ENCODE measurements around the gene MYOZ1.
"Not testable (repeated sequence)": the region's sequence is repeated elsewhere in the genome, so short reads cannot be mapped to it uniquely, and the experiment has no call there.

Gene MYOZ1

DNA sequence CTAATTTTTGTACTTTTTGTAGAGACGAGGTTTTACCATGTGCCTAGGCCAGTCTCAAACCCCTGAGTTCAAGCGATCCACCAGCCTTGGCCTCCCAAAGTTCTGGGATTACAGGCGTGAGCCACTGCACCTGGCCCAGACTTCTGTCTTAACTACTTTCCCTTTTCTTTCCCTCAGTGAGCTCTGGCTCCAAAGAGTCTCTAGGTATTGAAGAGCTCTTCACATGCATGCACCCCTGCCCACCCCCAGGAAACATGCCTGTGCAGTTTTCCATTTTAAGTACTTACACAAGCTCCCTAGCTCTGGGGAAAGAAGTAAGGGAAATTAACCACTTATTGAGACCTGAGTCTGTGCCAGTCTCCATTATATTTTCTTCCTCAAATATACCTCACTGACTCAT, 2.0 kb downstream of the MYOZ1 start:
- Histone ChIP-seq H3K4me1 (no peaks in the 10 kb centered on the region), H3K4me3 (no peak overlapping the region), H3K9me3 (no peaks in the 10 kb centered on the region), H3K27me3 (ENCODE audit: low read depth) (no peaks in the 10 kb centered on the region), H3K36me3 (replicated peaks) (no peaks in the 10 kb centered on the region)
- DNase-seq (ENCODE audit: low spot score in 2 of 2): no peak
- in situ Hi-C loops (cut with MboI; ENCODE audit: low sequenced_read_pairs): no loop called here

DNA sequence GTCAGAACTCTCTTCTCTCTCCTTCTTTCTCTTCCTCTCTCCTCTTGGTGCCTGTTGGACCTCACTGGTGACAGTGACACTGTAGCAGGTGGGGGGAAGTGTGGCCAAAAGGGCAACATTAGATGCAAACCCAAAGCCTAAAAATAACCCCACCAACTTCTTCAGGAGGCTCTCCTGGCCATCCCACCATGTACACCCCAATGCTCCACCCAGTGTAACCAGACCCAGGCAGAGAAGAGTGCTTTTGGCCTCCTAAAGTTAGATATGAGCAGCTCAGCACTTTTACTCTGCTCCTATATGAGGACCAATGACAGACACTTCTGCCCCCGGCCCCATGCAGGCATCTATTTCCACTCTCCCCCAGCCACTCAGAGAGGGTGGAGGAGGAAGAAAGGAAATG, 5.5 kb downstream of the MYOZ1 start:
- no peaks in the 10 kb centered on the region for H3K4me1 ChIP-seq
- H3K36me3 ChIP-seq (replicated peaks): no peaks in the 10 kb centered on the region
- no peaks in the 10 kb centered on the region for H3K9me3 ChIP-seq
- in situ Hi-C loops (cut with MboI; ENCODE audit: low sequenced_read_pairs): no loop called here
- DNase-seq (ENCODE audit: low spot score in 2 of 2): no peak
- H3K4me3 ChIP-seq: no peak overlapping the region
- H3K27me3 ChIP-seq (ENCODE audit: low read depth): no peaks in the 10 kb centered on the region

DNA sequence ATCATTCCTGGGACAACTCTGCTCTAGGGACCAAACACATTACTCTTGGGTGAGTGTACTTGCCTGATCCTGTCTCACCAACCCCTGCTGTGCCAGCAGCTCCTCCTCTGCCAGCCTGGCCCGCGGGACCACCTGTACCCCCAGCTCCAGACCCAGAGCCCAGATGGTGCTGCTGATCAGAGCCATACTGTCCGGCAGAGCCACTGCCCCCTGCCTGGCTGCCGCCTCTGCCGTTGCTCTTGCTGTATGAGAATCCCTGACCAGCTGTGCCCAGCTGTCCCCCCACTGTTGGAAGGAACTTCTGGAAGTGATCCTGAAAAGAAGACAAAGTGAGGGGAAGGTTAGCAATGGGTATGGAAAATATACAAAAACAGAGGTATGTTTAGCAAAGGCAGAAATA, 6.9 kb downstream of the MYOZ1 start:
- in situ Hi-C loops (cut with MboI; ENCODE audit: low sequenced_read_pairs): no loop called here
- Histone ChIP-seq H3K9me3 (no peaks in the 10 kb centered on the region), H3K36me3 (replicated peaks) (no peaks in the 10 kb centered on the region), H3K4me3 (no peak overlapping the region), H3K4me1 (no peaks in the 10 kb centered on the region), H3K27me3 (ENCODE audit: low read depth) (no peaks in the 10 kb centered on the region)
- no peak for DNase-seq (ENCODE audit: low spot score in 2 of 2)

DNA sequence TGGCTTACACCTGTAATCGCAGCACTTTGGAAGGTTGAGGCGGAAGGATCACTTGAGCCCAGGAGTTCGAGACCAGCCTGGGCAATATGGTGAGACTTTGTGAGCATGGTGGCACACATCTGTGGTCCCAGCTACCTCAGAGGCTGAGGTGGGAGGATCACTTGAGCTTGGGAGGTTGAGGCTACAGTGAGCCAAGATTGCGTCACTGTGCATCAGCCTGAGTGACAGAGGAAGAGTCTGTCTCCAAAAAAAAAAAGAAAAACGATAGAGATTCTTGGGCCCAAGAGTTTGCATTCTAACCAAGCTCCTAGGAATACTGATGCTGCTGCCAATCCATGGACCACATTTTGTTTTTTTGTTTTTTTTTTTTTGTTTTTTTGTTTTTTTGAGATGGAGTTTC, 12.1 kb downstream of the MYOZ1 start:
- no peak for DNase-seq (ENCODE audit: low spot score in 2 of 2)
- Histone ChIP-seq H3K4me3 (no peak overlapping the region), H3K36me3 (replicated peaks) (no peaks in the 10 kb centered on the region; the same call in 1 of the 2 replicates), H3K27me3 (ENCODE audit: low read depth) (no peaks in the 10 kb centered on the region), H3K9me3 (no peaks in the 10 kb centered on the region), H3K4me1 (peaks cover 7% of the 10 kb centered on the region; the same call in 1 of the 2 replicates)
- in situ Hi-C loops (cut with MboI; ENCODE audit: low sequenced_read_pairs): no loop called here

DNA sequence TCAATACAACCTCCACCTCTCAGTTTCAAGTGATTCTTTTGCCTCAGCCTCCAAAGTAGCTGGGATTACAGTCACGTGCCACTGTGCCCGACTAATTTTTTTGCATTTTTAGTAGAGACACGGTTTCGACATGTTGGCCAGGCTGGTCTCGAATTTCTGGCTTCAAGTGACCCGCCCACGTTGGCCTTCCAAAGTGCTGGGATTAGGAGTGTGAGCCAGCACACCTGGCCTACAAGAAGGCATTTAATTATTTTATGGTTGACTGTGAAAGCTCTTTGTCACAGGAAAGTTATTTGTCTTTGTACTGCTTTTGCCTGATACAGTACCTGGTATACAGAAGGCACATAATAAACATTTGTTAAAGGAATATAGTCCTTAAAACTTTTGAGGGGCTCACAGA, 12.9 kb downstream of the MYOZ1 start:
- Histone ChIP-seq H3K9me3 (no peaks in the 10 kb centered on the region), H3K36me3 (replicated peaks) (no peaks in the 10 kb centered on the region; the same call in 1 of the 2 replicates), H3K27me3 (ENCODE audit: low read depth) (no peaks in the 10 kb centered on the region), H3K4me1 (peaks cover 7% of the 10 kb centered on the region; the same call in 1 of the 2 replicates), H3K4me3 (no peak overlapping the region)
- in situ Hi-C loops (cut with MboI; ENCODE audit: low sequenced_read_pairs): no loop called here
- no peak for DNase-seq (ENCODE audit: low spot score in 2 of 2)

DNA sequence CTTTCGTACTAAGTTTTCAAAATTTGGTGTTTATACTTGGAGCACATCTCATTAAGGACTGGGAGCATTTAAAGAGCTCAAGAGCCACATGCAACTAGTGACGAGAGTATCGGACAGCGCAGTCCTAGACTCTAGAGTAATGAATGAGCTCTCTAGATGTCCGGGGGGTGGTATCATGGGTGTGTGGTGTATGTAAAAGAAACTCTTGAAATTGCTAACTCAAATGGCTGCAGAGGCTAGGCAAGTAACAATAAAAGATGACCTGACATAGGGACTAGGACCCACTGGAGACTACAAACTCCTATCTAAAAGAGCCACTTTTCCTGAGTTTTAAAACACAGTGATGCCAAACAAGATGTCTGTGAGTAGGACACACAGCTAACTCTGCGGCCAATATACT, 14.0 kb downstream of the MYOZ1 start:
- H3K4me3 ChIP-seq: no peak overlapping the region
- H3K4me1 ChIP-seq: peaks cover 7% of the 10 kb centered on the region; the same call in 1 of the 2 replicates
- in situ Hi-C loops (cut with MboI; ENCODE audit: low sequenced_read_pairs): no loop called here
- H3K9me3 ChIP-seq: no peaks in the 10 kb centered on the region
- H3K36me3 ChIP-seq (replicated peaks): no peaks in the 10 kb centered on the region; the same call in 1 of the 2 replicates
- no peaks in the 10 kb centered on the region for H3K27me3 ChIP-seq (ENCODE audit: low read depth)
- DNase-seq (ENCODE audit: low spot score in 2 of 2): no peak

DNA sequence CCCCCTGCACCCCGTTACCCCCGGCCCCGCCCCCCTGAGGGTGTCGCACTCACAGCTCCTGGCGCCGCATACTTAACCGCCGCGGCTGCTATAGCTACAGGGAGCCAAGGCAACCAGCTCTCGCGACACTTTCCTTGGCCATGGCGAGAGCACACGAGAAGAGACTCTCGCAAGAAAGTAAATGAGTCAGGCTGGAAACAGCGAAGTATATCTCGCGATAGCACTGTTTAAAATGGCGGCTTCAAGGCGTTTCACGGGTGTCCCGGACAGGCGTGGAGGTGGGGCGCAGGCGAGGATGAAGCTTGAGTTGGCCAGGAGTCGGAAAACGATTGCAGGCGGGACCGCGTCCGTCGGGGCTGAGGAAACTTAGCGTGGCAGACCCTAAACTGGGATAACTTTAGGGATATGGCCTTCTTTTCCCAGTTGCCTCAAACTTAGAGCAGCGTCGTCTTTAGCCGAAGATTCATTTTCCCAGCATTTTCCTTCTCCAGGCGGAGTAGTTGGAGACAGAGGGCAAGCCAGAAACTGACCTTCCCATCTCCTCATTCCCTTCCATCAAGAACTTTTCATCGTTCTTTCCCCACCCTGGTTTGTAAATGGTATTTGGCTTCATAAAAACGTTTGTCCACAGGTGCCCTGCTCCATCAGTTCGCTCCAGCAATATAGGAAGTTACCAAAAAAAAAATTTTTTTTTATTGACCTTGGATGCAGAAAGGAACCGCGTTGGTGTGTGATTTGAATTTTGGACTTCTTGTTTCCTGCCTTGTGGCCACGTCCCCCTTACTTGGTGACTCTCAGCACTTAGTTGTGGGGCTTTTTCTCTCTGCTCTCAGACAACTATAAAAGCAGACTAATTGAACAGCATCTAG, 15.2 kb downstream of the MYOZ1 start:
- Histone ChIP-seq H3K27me3 (ENCODE audit: low read depth) (no peaks in the 10 kb centered on the region), H3K4me3 (peak overlapping the region; percentile 56), H3K9me3 (no peaks in the 10 kb centered on the region), H3K36me3 (replicated peaks) (no peaks in the 10 kb centered on the region; the same call in 1 of the 2 replicates), H3K4me1 (peaks cover 7% of the 10 kb centered on the region; the same call in 1 of the 2 replicates)
- DNase-seq (ENCODE audit: low spot score in 2 of 2): peak; percentile 93 to 96
- in situ Hi-C loops (cut with MboI; ENCODE audit: low sequenced_read_pairs): no loop called here

DNA sequence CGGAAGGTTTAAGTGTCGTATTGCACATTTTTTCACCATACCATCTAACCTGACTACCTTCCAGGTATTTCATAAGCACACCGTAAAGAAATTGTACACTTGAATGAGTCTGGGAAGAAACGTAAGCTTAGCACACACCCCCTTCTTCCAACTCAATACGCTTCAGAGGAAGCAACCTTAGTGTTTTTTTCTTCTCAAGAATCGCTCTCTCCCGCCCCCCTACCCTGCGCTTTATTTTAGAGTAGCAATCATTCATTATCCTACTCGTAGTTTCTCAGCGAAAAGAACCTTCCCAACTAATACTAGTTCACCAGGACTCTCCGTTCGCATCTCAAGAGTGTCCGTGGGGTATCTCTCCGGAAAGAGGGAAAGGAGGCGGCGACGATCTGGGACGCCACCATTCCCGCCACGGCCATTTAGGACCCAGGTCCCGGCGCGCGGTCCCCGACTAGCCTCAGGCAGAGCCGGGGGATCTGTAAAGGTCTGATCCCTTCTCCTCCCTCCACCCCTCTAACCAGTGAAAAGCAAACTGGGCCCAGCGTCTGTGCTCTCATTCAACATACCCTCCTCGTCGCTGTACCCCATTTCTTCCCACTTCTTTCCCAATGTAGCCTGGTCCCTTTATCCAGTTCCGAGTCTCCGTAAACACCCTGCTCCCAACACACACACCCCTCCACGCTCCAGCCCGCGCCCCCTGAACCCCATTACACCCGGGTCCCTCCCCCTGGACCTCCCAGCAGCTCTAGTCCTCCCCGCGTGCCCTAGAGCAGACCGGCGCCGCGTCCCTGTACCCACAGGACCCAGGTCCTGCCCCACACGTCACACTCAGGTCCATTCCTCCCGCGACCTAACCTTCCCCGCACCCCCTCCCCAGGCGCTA, 16.0 kb downstream of the MYOZ1 start:
- in situ Hi-C loops (cut with MboI; ENCODE audit: low sequenced_read_pairs): no loop called here
- peak; percentile 17 to 64 for DNase-seq (ENCODE audit: low spot score in 2 of 2)

DNA sequence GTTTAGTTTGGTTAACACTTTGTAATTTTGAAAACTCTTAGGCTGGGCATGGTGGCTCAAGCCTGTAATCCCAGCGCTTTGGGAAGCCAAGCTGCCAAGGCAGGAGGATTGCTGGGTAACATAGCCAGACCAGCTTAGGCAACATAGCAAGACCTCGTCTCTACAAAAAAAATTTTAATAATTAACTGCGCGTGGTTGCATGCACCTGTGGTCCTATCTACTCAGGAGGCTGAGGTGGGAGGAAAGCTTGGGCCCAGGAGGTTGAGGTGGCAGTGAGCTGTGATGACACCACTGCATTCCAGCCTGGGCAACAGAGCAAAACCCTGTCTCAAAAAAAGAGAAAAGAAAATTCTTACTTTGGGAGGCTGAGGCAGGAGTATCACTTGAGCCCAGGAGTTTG, 18.2 kb downstream of the MYOZ1 start:
- no peaks in the 10 kb centered on the region for H3K9me3 ChIP-seq
- no peaks in the 10 kb centered on the region; the same call in 1 of the 2 replicates for H3K36me3 ChIP-seq (replicated peaks)
- H3K27me3 ChIP-seq (ENCODE audit: low read depth): no peaks in the 10 kb centered on the region
- peaks cover 7% of the 10 kb centered on the region; the same call in 1 of the 2 replicates for H3K4me1 ChIP-seq
- DNase-seq (ENCODE audit: low spot score in 2 of 2): no peak
- no peak overlapping the region for H3K4me3 ChIP-seq
- in situ Hi-C loops (cut with MboI; ENCODE audit: low sequenced_read_pairs): no loop called here

More for the DNA sequence above, 16.0 kb downstream of the MYOZ1 start:
- Histone ChIP-seq H3K4me3 (peak overlapping the region; percentile 56), H3K27me3 (ENCODE audit: low read depth) (no peaks in the 10 kb centered on the region), H3K9me3 (no peaks in the 10 kb centered on the region), H3K36me3 (replicated peaks) (no peaks in the 10 kb centered on the region; the same call in 1 of the 2 replicates), H3K4me1 (peaks cover 7% of the 10 kb centered on the region; the same call in 1 of the 2 replicates)

DNA sequence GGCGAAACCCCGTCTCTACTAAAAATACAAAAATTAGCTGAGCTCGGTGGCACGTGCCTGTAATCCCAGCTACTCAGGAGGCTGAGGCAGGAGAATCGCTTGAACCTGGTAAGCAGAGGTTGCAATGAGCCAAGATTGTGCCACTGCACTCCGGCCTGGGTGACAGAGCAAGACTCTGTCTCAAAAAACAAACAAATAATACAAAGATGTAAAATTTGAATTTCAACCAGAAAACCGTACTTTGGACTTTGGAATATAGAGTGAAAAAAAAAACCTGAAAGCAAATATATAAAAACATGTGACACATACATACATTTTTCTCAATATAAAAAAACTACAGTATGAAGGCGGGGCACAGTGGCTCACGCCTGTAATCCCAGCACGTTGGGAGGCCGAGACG, 20.3 kb downstream of the MYOZ1 start:
- H3K9me3 ChIP-seq; H3K4me1 ChIP-seq; in situ Hi-C loops (cut with MboI; ENCODE audit: low sequenced_read_pairs); H3K36me3 ChIP-seq (replicated peaks); H3K4me3 ChIP-seq; H3K27me3 ChIP-seq (ENCODE audit: low read depth); DNase-seq (ENCODE audit: low spot score in 2 of 2): not testable (repeated sequence)

DNA sequence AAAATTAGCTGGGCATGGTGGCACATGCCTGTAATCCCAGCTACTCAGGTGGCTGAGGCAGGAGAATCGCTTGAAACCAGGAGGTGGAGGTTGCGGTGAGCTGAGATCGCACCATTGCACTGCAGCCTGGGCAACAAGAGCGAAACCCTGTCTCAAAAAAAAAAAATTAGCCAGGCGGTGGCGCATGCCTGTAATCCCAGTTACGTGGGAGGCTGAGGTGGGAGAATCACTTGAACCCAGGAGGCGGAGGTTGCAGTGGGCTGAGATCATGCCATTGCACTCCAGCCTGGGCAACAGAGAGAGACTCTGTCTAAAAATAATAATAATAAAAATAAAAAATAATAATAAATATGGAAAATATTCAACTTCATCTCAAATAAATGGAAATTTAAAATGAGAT, 24.1 kb downstream of the MYOZ1 start:
- not testable (repeated sequence) for H3K36me3 ChIP-seq (replicated peaks); DNase-seq (ENCODE audit: low spot score in 2 of 2); H3K4me1 ChIP-seq

DNA sequence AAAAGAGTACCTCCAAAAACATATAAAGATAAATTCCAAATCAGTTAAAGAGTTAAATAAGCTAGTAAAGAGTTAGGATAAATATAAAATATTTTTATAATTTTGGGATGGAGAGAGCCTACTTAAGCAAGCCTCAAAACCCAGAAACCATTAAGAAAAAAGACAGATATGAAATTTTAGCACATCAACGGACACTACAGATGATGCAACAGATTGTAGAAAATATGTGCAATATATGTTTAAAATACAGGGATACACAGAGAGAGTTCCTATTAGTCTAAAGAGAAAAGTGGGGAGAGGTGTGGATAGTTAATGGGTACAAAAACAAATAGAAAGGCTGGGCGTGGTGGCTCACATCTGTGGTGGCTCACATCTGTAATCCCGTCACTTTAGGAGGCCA, 26.6 kb downstream of the MYOZ1 start:
- DNase-seq (ENCODE audit: low spot score in 2 of 2): no peak
- in situ Hi-C loops (cut with MboI; ENCODE audit: low sequenced_read_pairs): no loop called here
- Histone ChIP-seq H3K9me3 (no peaks in the 10 kb centered on the region), H3K27me3 (ENCODE audit: low read depth) (no peaks in the 10 kb centered on the region), H3K36me3 (replicated peaks) (no peaks in the 10 kb centered on the region), H3K4me1 (no peaks in the 10 kb centered on the region), H3K4me3 (no peak overlapping the region)

More for the DNA sequence above, 24.1 kb downstream of the MYOZ1 start:
- in situ Hi-C loops (cut with MboI; ENCODE audit: low sequenced_read_pairs); H3K27me3 ChIP-seq (ENCODE audit: low read depth); H3K9me3 ChIP-seq; H3K4me3 ChIP-seq: not testable (repeated sequence)

DNA sequence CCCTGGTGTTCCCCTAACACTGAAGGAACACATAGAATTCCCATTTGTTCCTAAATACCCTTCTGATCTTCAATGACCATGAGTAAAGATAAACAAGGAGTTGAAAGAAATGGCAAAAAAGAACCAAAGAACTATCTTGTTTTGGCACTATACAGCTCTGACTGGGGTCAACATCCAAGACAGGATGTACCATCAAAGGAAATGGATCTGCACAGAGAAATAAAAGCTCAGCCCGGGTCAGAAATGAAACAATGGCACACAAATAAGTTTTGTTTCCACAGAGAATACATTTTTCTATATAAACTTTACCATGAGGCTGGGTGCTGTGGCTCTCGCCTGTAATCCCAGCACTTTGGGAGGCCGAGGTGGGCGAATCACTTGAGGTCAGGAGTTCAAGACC, 32.2 kb downstream of the MYOZ1 start:
- in situ Hi-C loops (cut with MboI; ENCODE audit: low sequenced_read_pairs): no loop called here
- Histone ChIP-seq H3K36me3 (replicated peaks) (no peaks in the 10 kb centered on the region), H3K27me3 (ENCODE audit: low read depth) (no peaks in the 10 kb centered on the region), H3K4me3 (no peak overlapping the region), H3K4me1 (no peaks in the 10 kb centered on the region), H3K9me3 (no peaks in the 10 kb centered on the region)
- no peak for DNase-seq (ENCODE audit: low spot score in 2 of 2)

DNA sequence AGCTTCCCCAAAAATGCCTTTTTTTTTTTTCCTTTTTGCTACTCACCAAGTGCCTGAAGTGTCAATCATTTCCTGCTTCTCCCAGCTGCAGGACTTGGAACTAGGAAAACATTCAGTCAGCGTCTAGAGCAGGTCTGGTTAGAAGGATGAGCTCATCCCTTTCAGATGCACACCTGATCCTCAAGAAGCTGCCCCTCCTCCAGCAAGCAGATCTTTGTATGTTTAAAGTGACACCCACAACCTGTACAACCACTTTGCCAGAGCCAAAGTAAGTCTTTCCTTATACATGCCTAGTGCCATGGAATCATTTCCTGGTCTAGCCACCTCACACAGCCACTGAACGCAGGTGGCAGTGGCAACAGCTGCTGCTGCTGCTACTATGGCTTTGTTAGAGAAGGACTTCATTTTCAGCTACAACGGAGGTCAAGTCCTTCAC, 39.8 kb downstream of the MYOZ1 start:
- no peak for DNase-seq (ENCODE audit: low spot score in 2 of 2)
- H3K4me3 ChIP-seq: no peak overlapping the region
- H3K27me3 ChIP-seq (ENCODE audit: low read depth): no peaks in the 10 kb centered on the region
- H3K4me1 ChIP-seq: no peaks in the 10 kb centered on the region
- no peaks in the 10 kb centered on the region for H3K9me3 ChIP-seq
- in situ Hi-C loops (cut with MboI; ENCODE audit: low sequenced_read_pairs): no loop called here
- H3K36me3 ChIP-seq (replicated peaks): no peaks in the 10 kb centered on the region; the same call in 1 of the 2 replicates
